Tibial nerve (tissue), 4 donors: ENCODE measurements around the gene RBM20.

ENCODE experiments used
- CTCF ChIP-seq, 5 experiments: fragments of 200-600 bp in 3 of 5; fragments of 450-650 bp in 2 of 5; sonication (generic) in 3 of 5; IDR thresholded peaks; one replicate each; pipeline ENCODE4 v1.5.1; 2016 to 2019; ENCODE audit warnings: antibody characterized with exemption in 5 of 5, mild to moderate bottlenecking in 3 of 5, moderate library complexity in 2 of 5
- EP300 ChIP-seq, 2 donors: sonication (generic); formaldehyde crosslinking; IDR thresholded peaks; one replicate each; pipeline ENCODE4 v1.6.1; 2017; ENCODE audit warnings: antibody characterized with exemption in 2 of 2, mild to moderate bottlenecking in 1 of 2
- POLR2A ChIP-seq, 2 donors: fragments of 450-650 bp; IDR thresholded peaks; one replicate each; pipeline ENCODE4 v1.6.1; 2017; ENCODE audit warnings: antibody characterized with exemption in 2 of 2, mild to moderate bottlenecking in 2 of 2, moderate library complexity in 2 of 2

GRCh38 chr10:110772454-110773025, 128.4 kb downstream of the RBM20 start:
- no peak for TF ChIP-seq CTCF (IDR thresholded peaks at IDR 0.05)
- TF ChIP-seq EP300 (IDR thresholded peaks at IDR 0.05), result no peak
- TF ChIP-seq POLR2A (IDR thresholded peaks at IDR 0.05), result no peak
